Measurements from ENCODE around the gene POLRMT.

GRCh38 chr19:620166-620862 is 13.0 kb downstream of the POLRMT start:
- TF ChIP-seq CTCF (IDR thresholded peaks at IDR 0.05) (no peak), POLR2A (IDR thresholded peaks at IDR 0.05) (no peak)

All from prostate gland (tissue), 2 donors.